Sciatic nerve (tissue), 2 donors: ENCODE data around the gene VMO1. TPM values are rescaled to one million over a fixed set of nuclear protein-coding genes. Genes with fewer than 3 reads are reported as not detected.

Source experiments
- ATAC-seq: fragments of 200-7000 bp; cut with Tn5 transposase; one replicate; pipeline ENCODE4 v1.9.1; 2020; ENCODE audit warnings: mild to moderate bottlenecking, moderate library complexity
- DNase-seq: peaks from one replicate; pipeline ENCODE4 v3.0.0-alpha.2; 2020; ENCODE audit warnings: low spot score
- intact Hi-C: fragments of 100-400 bp; cut with DNase I; formaldehyde crosslinking; loops from one replicate; pipeline ENCODE4 v1.14.2; 2022
- total RNA-seq: library from RNA; stranded (reverse); fragmentation: NEBNext Ultra II Directional; extraction: Animal tissue kit (Norgen Biotek cat#: 25700); gene quantifications from one replicate; pipeline ENCODE4 v1.2.1, GENCODE V29; 2021
- donor health status: DM: no; HTN: no; CAD: no.
- donor health status: DM: no; HTN: no; CAD: no.

VMO1 gene
- total RNA-seq, 1 donor from 2014 or later = 5.4 TPM

DNA sequence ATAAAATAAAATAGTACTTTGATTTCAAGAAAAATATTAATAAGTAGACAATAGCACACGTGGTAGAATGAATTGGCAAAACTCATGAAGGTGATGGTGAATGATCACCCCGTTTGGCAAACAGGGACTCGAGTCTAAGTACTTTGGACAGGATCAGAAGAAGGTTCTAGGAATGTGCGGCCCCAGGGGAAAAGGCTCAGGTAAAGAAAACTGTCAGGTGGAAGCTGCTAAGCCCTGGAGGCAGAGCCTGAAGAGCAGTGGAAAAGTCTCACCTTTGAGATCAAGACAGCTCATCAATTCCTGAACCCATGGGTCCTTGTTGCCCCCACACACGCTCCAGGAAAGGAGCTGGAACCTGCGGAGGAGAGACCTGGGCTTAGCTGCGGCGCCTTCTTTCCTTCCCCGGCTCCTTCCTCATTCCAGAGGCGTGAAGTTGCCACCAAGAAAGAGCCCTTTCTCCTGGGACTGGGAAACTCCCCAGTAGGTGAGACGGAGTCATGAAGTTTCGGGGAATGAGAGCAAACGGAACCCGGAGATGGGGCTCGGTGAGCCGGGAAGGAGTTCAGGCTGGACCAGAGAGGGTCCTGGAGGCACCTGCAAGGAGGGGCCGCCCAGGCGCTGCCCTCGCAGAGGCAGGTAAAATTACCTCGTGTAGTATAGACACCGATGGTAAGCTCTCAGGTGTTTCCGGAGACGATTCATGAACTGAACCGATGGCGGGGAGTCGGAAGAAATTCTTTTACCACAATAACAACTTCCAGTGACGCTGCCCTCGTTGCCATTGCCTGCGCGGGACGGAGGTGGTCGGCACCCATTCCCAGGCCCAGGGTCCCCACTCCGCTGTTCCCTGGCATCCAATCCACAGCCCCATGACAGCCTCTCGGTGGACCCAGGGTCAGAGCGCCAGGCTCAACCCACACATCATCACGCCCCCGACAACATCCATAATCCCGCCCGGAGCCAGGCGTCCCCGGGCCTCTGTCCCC is 47.7 kb downstream of the VMO1 start:
- intact Hi-C loops = loop anchor here (10.0 kb wide), 1 partner anchor 146 kb away; no protein-coding TSS in a partner anchor
- ATAC-seq (peak; percentile 25), DNase-seq (no peak)

GRCh38 chr17:4735876-4736651 is 50.1 kb downstream of the VMO1 start:
- intact Hi-C loops = loop anchor here (10.0 kb wide), 1 partner anchor 149 kb away; no protein-coding TSS in a partner anchor
- ATAC-seq (peak; percentile 2), DNase-seq (no peak)

Other genes starting within 250 kb of the VMO1 start
- gene MYBBP1A, start 231.0 kb downstream of the VMO1 start, total RNA-seq = 45.1 TPM
- not detected for gene GGT6, start 225.8 kb downstream of the VMO1 start, total RNA-seq
- 1.6 TPM for gene SMTNL2, start 201.8 kb downstream of the VMO1 start, total RNA-seq
- 0.45 TPM for gene ALOX15, start 144.7 kb downstream of the VMO1 start, total RNA-seq
- gene PELP1, start 82.2 kb downstream of the VMO1 start, total RNA-seq = 40.9 TPM
- 107 TPM for gene ARRB2, start 75.7 kb downstream of the VMO1 start, total RNA-seq
- 14.3 TPM for gene MED11, start 54.9 kb downstream of the VMO1 start, total RNA-seq
- 3.3 TPM for gene ZMYND15, start 46.5 kb downstream of the VMO1 start, total RNA-seq
- 30.3 TPM for gene CXCL16, start 46.4 kb downstream of the VMO1 start, total RNA-seq
- not detected for gene TM4SF5, start 14.5 kb downstream of the VMO1 start, total RNA-seq
- not detected for gene GLTPD2, start 2.6 kb upstream of the VMO1 start, total RNA-seq
- gene PSMB6, start 9.8 kb upstream of the VMO1 start, total RNA-seq = 70.7 TPM
- gene PLD2, start 20.8 kb upstream of the VMO1 start, total RNA-seq = 47.0 TPM
- 95.0 TPM for gene MINK1, start 47.0 kb upstream of the VMO1 start, total RNA-seq
- 2.4 TPM for gene C17orf107, start 113.2 kb upstream of the VMO1 start, total RNA-seq
- 2.3 TPM for gene CHRNE, start 116.7 kb upstream of the VMO1 start, total RNA-seq
- gene GP1BA, start 145.9 kb upstream of the VMO1 start, total RNA-seq = not detected
- gene SLC25A11, start 153.7 kb upstream of the VMO1 start, total RNA-seq = 28.3 TPM
- gene RNF167, start 153.9 kb upstream of the VMO1 start, total RNA-seq = 76.5 TPM
- 234 TPM for gene PFN1, start 162.2 kb upstream of the VMO1 start, total RNA-seq
- 5.1 TPM for gene ENO3, start 164.8 kb upstream of the VMO1 start, total RNA-seq
- 50.8 TPM for gene SPAG7, start 181.5 kb upstream of the VMO1 start, total RNA-seq
- gene CAMTA2, start 201.3 kb upstream of the VMO1 start, total RNA-seq = 62.9 TPM
- 1.6 TPM for gene INCA1, start 211.2 kb upstream of the VMO1 start, total RNA-seq
- 143 TPM for gene KIF1C, start 211.6 kb upstream of the VMO1 start, total RNA-seq
- gene SLC52A1, start 249.1 kb upstream of the VMO1 start, total RNA-seq = not detected